ENCODE results near the gene SNTA1. TPM values are rescaled to one million over a fixed set of nuclear protein-coding genes. Genes with fewer than 3 reads are reported as not detected.

The SNTA1 gene
- total RNA-seq, 1 experiment from 2014 or later = 9.9 TPM

DNA sequence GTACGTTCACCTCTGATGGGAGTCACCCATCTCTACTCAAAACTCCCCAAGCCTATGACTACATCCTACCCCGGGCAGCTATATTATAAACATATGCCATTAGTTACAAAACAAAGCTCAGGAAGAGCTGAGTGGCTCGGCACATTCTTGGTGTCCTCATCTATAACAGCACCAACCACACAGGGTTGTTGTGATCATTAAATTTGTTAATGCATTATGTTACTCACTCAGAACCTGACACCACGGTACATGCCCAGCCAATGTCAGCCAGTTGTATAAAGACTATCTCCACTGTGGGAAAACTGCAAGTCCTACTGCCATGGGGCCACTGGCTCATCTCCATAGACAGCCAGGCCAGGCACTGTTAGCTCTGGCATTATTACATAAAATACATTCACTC is 50.0 kb downstream of the SNTA1 start:
- H2BK120ac ChIP-seq (ENCODE audit: low read depth, low read length, poor library complexity, severe bottlenecking) = no peak overlapping the region
- H4K5ac ChIP-seq (ENCODE audit: insufficient read length, low read depth, low read length) = no peak overlapping the region
- H2BK15ac ChIP-seq (ENCODE audit: low read depth, low read length) = no peak overlapping the region
- peaks cover 2% of the 10 kb centered on the region for H4K20me1 ChIP-seq (ENCODE audit: control insufficient read depth, insufficient read depth, insufficient read length)
- H3K9ac ChIP-seq (ENCODE audit: extremely low read depth, insufficient read length, low read length) = no peak overlapping the region
- H3K27me3 ChIP-seq (ENCODE audit: insufficient read depth, low read length) = no peaks in the 10 kb centered on the region
- H3T11ph ChIP-seq (ENCODE audit: low read length) = no peak overlapping the region
- H2BK12ac ChIP-seq (ENCODE audit: insufficient read length, low read depth, low read length) = no peak overlapping the region
- TF ChIP-seq, protein P1, sequence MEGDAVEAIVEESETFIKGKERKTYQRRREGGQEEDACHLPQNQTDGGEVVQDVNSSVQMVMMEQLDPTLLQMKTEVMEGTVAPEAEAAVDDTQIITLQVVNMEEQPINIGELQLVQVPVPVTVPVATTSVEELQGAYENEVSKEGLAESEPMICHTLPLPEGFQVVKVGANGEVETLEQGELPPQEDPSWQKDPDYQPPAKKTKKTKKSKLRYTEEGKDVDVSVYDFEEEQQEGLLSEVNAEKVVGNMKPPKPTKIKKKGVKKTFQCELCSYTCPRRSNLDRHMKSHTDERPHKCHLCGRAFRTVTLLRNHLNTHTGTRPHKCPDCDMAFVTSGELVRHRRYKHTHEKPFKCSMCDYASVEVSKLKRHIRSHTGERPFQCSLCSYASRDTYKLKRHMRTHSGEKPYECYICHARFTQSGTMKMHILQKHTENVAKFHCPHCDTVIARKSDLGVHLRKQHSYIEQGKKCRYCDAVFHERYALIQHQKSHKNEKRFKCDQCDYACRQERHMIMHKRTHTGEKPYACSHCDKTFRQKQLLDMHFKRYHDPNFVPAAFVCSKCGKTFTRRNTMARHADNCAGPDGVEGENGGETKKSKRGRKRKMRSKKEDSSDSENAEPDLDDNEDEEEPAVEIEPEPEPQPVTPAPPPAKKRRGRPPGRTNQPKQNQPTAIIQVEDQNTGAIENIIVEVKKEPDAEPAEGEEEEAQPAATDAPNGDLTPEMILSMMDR (conservative IDR thresholded peaks at IDR 0.05) = no peak
- H3K4me1 Mint-ChIP-seq = no peaks in the 10 kb centered on the region
- no peak overlapping the region for H3K4me2 ChIP-seq (ENCODE audit: insufficient read depth, insufficient read length, low read length)
- no peak overlapping the region for H3K4me3 Mint-ChIP-seq
- H2BK20ac ChIP-seq (ENCODE audit: low read depth, low read length, poor library complexity, severe bottlenecking) = no peak overlapping the region
- no peak overlapping the region for H2BK5ac ChIP-seq (ENCODE audit: insufficient read length, low read length)
- H3K79me2 ChIP-seq (ENCODE audit: insufficient read depth, low read length) = no peaks in the 10 kb centered on the region; the same call in 1 of the 2 replicates
- no peaks in the 10 kb centered on the region for H3K27me3 Mint-ChIP-seq (ENCODE audit: low read depth)
- H3K4me1 ChIP-seq (ENCODE audit: insufficient read depth, low read length) = no peaks in the 10 kb centered on the region
- DNase-seq = no peak
- WGBS (ENCODE audit: extremely low coverage, insufficient read length, low lambda C conversion rate) = no CpG with 5 or more reads among the region's 4 CpGs
- no peak overlapping the region for H3K23ac ChIP-seq (ENCODE audit: insufficient read length, low read depth, low read length)
- no peak overlapping the region for H3K27ac Mint-ChIP-seq
- H4K8ac ChIP-seq (replicated peaks; ENCODE audit: insufficient read length, low read depth, low read length) = no peak overlapping the region
- no peak overlapping the region for H3K4ac ChIP-seq (ENCODE audit: low read depth, low read length)
- peaks cover 46 to 70% (median 63%) of the 10 kb centered on the region in 3 experiments for H3K36me3 Mint-ChIP-seq (ENCODE audit: insufficient read depth in 1 of 3, low read depth in 3 of 3)
- H3K56ac ChIP-seq (ENCODE audit: insufficient read length, low read depth, low read length) = no peak overlapping the region
- H4K91ac ChIP-seq (ENCODE audit: insufficient read length, low read depth, low read length) = no peak overlapping the region
- H3K23me2 ChIP-seq (ENCODE audit: insufficient read length, low read depth, low read length, poor library complexity, severe bottlenecking) = no peaks in the 10 kb centered on the region
- H3K18ac ChIP-seq (ENCODE audit: insufficient read length, low read depth, low read length) = no peak overlapping the region
- no peaks in the 10 kb centered on the region for H3K9me3 ChIP-seq (ENCODE audit: control insufficient read depth, low read depth, low read length)
- no peak overlapping the region for H3K27ac ChIP-seq (ENCODE audit: insufficient read length, low read depth, low read length)
- peaks cover 7 to 10% of the 10 kb centered on the region in 2 experiments; a peak in 3 of 5 replicates for H3K9me3 Mint-ChIP-seq
- no peak overlapping the region for H3K14ac ChIP-seq (ENCODE audit: insufficient read depth, low read length)
- H2AK5ac ChIP-seq (ENCODE audit: insufficient read length, low read length) = no peak overlapping the region
- no peaks in the 10 kb centered on the region for H3K79me1 ChIP-seq (ENCODE audit: insufficient read depth, low read depth, low read length, poor library complexity, severe bottlenecking)
- no peak overlapping the region for H2AFZ ChIP-seq (ENCODE audit: low read length)

All from H9 (cell line).